ENCODE results near the gene RASSF10.
A peak's percentile ranks its signal among the peaks of the same experiment; 100 is the strongest.
"Not testable (repeated sequence)": the region's sequence is repeated elsewhere in the genome, so short reads cannot be mapped to it uniquely, and the experiment has no call there.

Gene RASSF10

GRCh38 chr11:13015753-13016152, 6.6 kb downstream of the RASSF10 start:
- FAIRE-seq, result no peak
- DNase-seq (ENCODE audit: extremely low spot score, insufficient read length, low read depth), result no peak

GRCh38 chr11:13016415-13016814, 7.3 kb downstream of the RASSF10 start:
- FAIRE-seq, result no peak
- DNase-seq (ENCODE audit: extremely low spot score, insufficient read length, low read depth), result no peak

GRCh38 chr11:13019313-13019712, 10.2 kb downstream of the RASSF10 start:
- FAIRE-seq, result no peak
- no peak for DNase-seq (ENCODE audit: extremely low spot score, insufficient read length, low read depth)

GRCh38 chr11:13023423-13023822, 14.3 kb downstream of the RASSF10 start:
- DNase-seq (ENCODE audit: extremely low spot score, insufficient read length, low read depth) (no peak), FAIRE-seq (no peak)

DNA sequence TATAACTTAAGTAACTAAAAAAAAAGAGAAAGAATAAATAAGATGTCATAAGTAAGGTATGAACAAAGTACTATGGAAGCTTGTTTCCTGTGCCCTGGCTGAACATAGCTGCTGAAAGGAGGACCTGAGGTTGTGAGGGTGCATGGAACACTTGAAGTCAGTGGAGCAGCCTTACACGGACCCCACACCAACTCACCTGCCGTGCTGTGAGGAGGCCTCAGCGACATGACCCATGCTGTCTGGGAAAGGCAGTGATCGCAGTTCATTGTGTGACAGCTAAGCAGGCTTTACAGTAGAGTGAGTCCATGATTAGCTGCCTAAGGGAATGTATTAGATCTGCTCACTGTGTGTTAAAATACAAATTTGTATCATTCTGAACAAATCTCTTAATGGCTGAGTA, 17.6 kb downstream of the RASSF10 start:
- DNase-seq (ENCODE audit: extremely low spot score, insufficient read length, low read depth) (no peak), FAIRE-seq (no peak)

DNA sequence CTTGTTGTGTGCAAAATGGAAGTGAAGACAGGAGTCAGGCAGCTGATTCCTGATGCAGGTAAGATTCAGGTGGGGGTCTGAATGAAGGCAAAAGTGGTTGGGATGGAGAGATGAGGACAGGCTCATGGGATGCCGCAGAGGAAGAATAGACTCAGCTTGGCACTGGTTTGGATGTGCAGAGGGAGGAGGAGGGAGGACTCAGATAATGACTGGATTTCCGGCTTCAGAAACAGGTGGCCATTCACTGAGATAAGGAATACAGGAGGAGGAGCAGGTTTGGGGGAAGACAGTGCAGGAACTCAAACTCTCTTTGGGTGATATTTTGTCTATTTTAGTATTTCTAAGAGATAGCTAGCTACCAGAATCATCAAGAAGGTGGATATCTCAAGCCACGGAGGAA, 19.2 kb downstream of the RASSF10 start:
- FAIRE-seq, result no peak

DNA sequence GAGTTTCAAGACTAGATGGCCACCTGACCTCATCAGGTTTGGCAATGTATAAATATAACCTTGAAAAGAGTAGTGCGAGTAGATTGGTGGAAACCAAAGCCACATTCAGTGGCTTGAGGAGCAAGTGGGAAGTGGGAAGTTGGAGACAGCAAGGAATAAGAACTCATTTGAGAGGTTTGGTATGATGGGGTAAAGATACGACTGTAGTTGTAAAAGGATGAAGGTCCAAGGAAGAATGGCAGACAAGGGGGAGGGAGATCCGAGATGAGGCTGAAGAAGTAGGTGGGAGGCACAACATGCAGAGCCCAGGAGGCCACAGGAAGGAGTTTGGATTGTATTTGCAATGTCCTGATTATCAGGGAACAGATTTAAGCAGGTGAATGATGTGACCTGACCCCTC, 20.8 kb downstream of the RASSF10 start:
- no peak for FAIRE-seq
- DNase-seq (ENCODE audit: extremely low spot score, insufficient read length, low read depth), result no peak

More for the DNA sequence above, 19.2 kb downstream of the RASSF10 start:
- no peak for DNase-seq (ENCODE audit: extremely low spot score, insufficient read length, low read depth)

GRCh38 chr11:13030857-13031256, 21.7 kb downstream of the RASSF10 start:
- DNase-seq (ENCODE audit: extremely low spot score, insufficient read length, low read depth) (no peak), FAIRE-seq (no peak)

- FAIRE-seq (no peak), DNase-seq (ENCODE audit: extremely low spot score, insufficient read length, low read depth) (no peak)
These were observed 22.2 kb downstream of the RASSF10 start for GRCh38 chr11:13031349-13031748.

GRCh38 chr11:13033760-13034533, 24.8 kb downstream of the RASSF10 start:
- no peak for DNase-seq (ENCODE audit: extremely low spot score, insufficient read length, low read depth)
- FAIRE-seq, result peak; percentile 56

DNA sequence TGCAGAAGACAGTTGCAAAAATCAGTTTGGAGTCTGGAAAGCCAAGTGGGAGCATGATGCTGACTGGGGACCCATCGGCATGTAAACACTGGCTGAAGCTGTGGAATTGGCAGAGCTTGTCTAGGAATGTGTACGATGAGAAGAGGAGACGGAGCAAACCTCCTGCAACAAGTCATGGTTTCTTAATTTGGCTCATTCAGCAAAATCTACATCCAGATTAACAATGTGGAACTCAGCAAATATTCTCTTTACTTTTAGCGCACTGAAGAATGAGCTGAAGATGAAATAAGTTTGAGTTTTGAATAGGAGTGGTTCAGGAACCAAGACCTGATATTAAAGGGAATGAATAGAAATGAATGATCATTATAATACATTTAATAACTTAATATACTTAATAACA, 26.6 kb downstream of the RASSF10 start:
- no peak for DNase-seq (ENCODE audit: extremely low spot score, insufficient read length, low read depth)
- no peak for FAIRE-seq

GRCh38 chr11:13036235-13036634, 27.1 kb downstream of the RASSF10 start:
- FAIRE-seq (no peak), DNase-seq (ENCODE audit: extremely low spot score, insufficient read length, low read depth) (no peak)

GRCh38 chr11:13038366-13038765, 29.2 kb downstream of the RASSF10 start:
- DNase-seq (ENCODE audit: extremely low spot score, insufficient read length, low read depth), result no peak
- no peak for FAIRE-seq

DNA sequence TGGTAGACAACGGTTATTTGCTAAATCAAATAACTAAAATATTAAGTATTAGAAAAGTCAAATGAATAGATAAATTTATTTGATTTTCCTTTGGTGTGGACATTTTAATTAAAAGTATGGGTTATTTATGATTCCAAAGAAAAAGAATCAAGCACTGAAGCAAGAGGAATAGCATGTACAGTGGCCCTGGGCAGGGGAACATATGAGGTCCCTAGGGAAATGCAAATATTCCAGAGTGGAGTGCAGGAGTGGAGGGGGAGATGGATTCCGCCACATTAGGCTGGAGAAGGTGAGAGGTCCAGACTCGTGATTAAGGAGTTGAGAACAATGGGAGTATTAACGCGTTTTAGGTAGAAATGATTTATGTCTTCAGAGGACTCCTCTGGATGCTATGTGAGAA, 30.0 kb downstream of the RASSF10 start:
- DNase-seq (ENCODE audit: extremely low spot score, insufficient read length, low read depth) (no peak), FAIRE-seq (no peak)

DNA sequence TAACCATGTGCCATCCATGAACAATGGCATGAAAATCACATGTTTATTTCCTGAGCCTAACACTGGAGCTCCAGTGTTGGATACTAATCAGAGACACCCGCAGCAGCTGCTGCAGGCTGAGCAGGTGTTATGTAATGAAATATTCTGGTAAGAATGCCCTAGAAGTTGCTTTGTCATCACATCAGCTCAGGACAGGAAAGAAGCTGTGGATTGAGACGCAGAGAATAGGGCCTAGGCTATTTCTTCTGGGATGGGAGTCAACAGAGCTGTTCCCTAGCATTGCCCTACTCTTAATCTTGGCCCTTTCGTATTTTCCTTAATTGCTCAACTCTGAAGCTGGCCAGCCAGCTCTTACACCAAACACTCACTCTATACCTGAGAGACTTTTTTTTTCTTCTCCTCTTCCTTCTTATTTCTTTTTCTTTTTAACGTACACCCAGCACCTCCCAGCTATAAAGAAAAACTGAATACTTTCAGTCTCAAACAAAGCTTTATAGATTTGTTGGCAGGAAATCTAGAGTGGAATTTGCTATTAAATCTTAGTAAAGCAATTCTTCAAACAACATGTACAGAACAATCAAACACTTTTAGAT, 31.9 kb downstream of the RASSF10 start:
- no peak for DNase-seq (ENCODE audit: extremely low spot score, insufficient read length, low read depth)
- no peak for FAIRE-seq

GRCh38 chr11:13042873-13043342, 33.8 kb downstream of the RASSF10 start:
- DNase-seq (ENCODE audit: extremely low spot score, insufficient read length, low read depth), result no peak
- no peak for FAIRE-seq

DNA sequence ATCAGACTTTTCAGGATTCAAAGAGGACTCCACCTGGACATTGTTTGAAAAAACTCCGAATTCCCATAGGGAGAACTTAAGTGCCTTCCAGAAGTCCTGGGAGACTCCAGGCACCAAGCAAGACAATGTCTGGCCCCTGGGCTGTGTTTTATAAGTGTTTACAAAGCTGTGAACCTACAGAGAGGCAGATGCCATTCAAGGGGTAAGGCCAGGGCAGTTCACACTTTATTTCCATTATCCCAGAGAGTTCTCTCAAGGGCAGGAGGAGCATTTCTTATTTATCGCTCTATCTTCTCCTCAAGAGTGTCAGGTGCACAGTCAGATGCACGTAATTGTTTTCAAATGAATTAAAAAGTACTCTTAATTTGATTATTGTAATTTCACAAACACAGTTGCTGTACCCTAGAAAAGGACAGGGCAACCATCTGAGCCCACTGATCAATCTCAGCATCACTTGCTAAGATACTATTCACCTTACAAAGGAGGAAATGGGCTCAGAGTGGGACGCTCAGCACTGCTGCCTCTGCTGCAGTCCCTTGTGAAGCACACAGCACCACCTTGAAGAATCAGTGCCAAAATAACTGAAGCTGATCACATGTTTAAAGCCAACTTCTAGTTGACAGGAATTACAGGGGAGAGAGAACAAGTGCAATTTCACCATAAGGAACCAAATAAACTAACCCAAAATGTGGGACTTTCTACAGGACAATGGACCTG, 35.0 kb downstream of the RASSF10 start:
- DNase-seq (ENCODE audit: extremely low spot score, insufficient read length, low read depth) (no peak), FAIRE-seq (no peak)

GRCh38 chr11:13045089-13045488, 36.0 kb downstream of the RASSF10 start:
- not testable (repeated sequence) for DNase-seq (ENCODE audit: extremely low spot score, insufficient read length, low read depth); FAIRE-seq

DNA sequence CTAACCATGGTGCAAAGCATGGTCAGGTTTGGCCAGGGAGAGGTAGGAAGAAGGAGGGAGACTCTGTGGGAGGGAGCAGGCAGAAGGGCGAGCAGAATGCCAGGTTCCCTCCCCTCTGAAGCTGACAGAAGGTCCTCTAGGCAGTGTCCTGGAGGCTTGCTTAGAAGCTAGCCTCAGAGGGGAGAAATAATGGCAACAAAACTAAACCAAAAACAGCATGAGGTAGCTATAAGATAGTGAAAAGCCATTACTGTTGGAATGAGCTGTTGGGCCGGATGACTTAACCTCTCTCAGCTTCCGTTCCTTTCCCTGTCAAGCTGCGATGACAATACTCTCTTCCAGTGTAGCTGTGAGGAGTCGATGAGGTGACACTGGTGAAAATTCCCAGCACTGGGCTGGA, 36.6 kb downstream of the RASSF10 start:
- DNase-seq (ENCODE audit: extremely low spot score, insufficient read length, low read depth) (no peak), FAIRE-seq (no peak)

- DNase-seq (ENCODE audit: extremely low spot score, insufficient read length, low read depth), result no peak
- no peak for FAIRE-seq
These were observed 37.8 kb downstream of the RASSF10 start for GRCh38 chr11:13046637-13047570.
